HG03442 (cell line): ENCODE measurements around the gene METTL1.
"Not testable (repeated sequence)": the region's sequence is repeated elsewhere in the genome, so short reads cannot be mapped to it uniquely, and the experiment has no call there.

Experiments used
- ATAC-seq: cut with Tn5 transposase; IDR thresholded peaks from one replicate; pipeline ENCODE4 v1.9.1; 2021; ENCODE audit warnings: mild to moderate bottlenecking, moderate library complexity; ENCODE audit not compliant: unreplicated experiment

Gene METTL1

GRCh38 chr12:57724936-57725740 is 46.8 kb downstream of the METTL1 start:
- no peak for ATAC-seq

- ATAC-seq, result no peak
Measured at GRCh38 chr12:57724003-57724935, 47.6 kb downstream of the METTL1 start.

GRCh38 chr12:57723630-57723962 is 48.3 kb downstream of the METTL1 start:
- no peak for ATAC-seq

DNA sequence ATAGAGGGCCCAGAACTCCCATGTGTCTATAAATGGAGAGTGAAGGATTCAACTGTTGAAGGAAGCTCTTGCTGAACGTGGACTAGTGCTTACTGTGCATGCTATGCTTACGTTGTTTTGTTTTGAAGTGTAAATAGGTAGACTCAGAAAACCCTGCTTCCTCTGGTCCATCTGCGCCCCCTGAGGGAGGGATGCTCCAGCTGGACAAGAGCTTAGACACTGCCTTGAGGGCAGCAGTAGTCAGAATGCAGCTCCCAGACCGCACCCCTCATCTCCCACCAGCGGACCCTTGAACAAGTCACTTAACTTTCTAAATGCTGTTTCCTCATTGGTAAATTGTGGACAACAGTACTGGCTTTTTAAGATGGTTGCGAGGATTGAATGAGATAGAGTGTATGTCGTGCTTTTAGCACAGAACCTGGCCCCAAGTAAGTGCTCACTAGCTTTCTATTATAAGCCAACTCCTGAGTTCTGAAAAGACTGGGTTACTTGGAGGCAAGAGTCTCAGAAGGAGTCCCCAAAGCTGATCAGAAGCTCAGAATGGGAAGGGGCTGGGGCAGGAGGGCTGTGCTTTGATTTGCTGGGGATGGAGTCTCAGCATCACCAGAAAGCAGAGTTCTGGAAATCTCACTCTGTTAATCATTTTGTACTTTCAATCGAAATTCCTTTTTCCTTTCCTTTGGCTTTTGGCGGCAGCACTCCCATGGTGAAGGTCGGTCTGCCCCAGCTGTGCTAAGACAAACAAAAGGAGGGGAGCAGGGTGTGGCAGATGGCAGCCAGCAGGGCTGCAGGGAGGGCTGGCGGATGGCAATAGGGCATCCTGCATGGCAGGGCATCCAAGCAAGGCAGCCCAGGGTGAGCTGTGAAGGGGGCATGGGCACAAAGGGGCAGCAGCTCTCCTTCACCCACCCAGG is 48.9 kb downstream of the METTL1 start:
- ATAC-seq, result no peak

- not testable (repeated sequence) for ATAC-seq
Measured at GRCh38 chr12:57721846-57722608, 49.9 kb downstream of the METTL1 start.

GRCh38 chr12:57720606-57721595 is 51.0 kb downstream of the METTL1 start:
- no peak for ATAC-seq

- ATAC-seq, result no peak
Measured at GRCh38 chr12:57719777-57720605, 51.9 kb downstream of the METTL1 start.

- ATAC-seq, result no peak
Measured at GRCh38 chr12:57718641-57719528, 53.0 kb downstream of the METTL1 start.
